OCI-LY1 (cell line): ENCODE data around the gene ULBP2.

Source experiments
- H2AFZ ChIP-seq: fragments of 200-600 bp; sonication (generic), shearing (Covaris generic); 2 replicates; pipeline ENCODE4 v1.6.0; 2014; ENCODE audit warnings: antibody characterized with exemption, mild to moderate bottlenecking, low read length
- H3F3A ChIP-seq: fragments of 200-600 bp; sonication (generic), shearing (Covaris generic); 2 replicates; pipeline ENCODE4 v1.6.0; 2014; ENCODE audit warnings: mild to moderate bottlenecking, antibody characterized with exemption, low read length, moderate library complexity; ENCODE audit not compliant: insufficient read depth
- H3K27ac ChIP-seq: fragments of 200-600 bp; sonication (generic); 2 replicates; pipeline ENCODE4 v1.5.1; 2014; ENCODE audit warnings: low read length, mixed run types, mild to moderate bottlenecking, low read depth; ENCODE audit not compliant: poor library complexity, severe bottlenecking
- H3K27me3 ChIP-seq: fragments of 200-600 bp; sonication (generic); 2 replicates; pipeline ENCODE4 v1.6.0; 2014; ENCODE audit warnings: antibody characterized with exemption, mild to moderate bottlenecking, low read length, moderate library complexity; ENCODE audit not compliant: insufficient read depth
- H3K36me3 ChIP-seq: fragments of 200-600 bp; sonication (generic); 2 replicates; pipeline ENCODE4 v1.6.1; 2014; ENCODE audit warnings: mild to moderate bottlenecking, antibody characterized with exemption, low read length, moderate library complexity, mixed read lengths; ENCODE audit not compliant: insufficient read depth
- H3K4me1 ChIP-seq: fragments of 200-600 bp; sonication (generic); 2 replicates; pipeline ENCODE4 v1.5.1; 2014; ENCODE audit warnings: mild to moderate bottlenecking, low read length, moderate library complexity; ENCODE audit not compliant: insufficient read depth, severe bottlenecking
- H3K4me2 ChIP-seq: fragments of 200-600 bp; sonication (generic), shearing (Covaris generic); 2 replicates; pipeline ENCODE4 v1.6.1; 2014; ENCODE audit warnings: low read length
- H3K4me3 ChIP-seq: fragments of 200-600 bp; sonication (generic); 2 replicates; pipeline ENCODE4 v1.5.1; 2014; ENCODE audit warnings: low read length, low read depth, mild to moderate bottlenecking, mixed read lengths; ENCODE audit not compliant: poor library complexity, severe bottlenecking
- H3K79me2 ChIP-seq: fragments of 200-600 bp; shearing (Covaris generic); 2 replicates; pipeline ENCODE4 v1.6.1; 2016; ENCODE audit warnings: mixed run types, low read length, mixed read lengths; ENCODE audit not compliant: insufficient read depth
- H3K9ac ChIP-seq: fragments of 200-600 bp; sonication (generic), shearing (Covaris generic); 2 replicates; pipeline ENCODE4 v1.6.1; 2014; ENCODE audit warnings: mild to moderate bottlenecking, low read length, mixed read lengths
- H3K9me2 ChIP-seq: fragments of 200-600 bp; sonication (generic), shearing (Covaris generic); 2 replicates; pipeline ENCODE4 v1.6.1; 2014; ENCODE audit warnings: low read depth, mild to moderate bottlenecking, low read length, mixed read lengths
- H3K9me3 ChIP-seq: fragments of 200-600 bp; shearing (Covaris generic); 2 replicates; pipeline ENCODE4 v1.6.1; 2014; ENCODE audit warnings: low read length, mixed read lengths
- H4K20me1 ChIP-seq: fragments of 200-600 bp; sonication (generic), shearing (Covaris generic); 2 replicates; pipeline ENCODE4 v1.6.0; 2016; ENCODE audit warnings: mild to moderate bottlenecking, low read length; ENCODE audit not compliant: insufficient read depth
- EZH2 ChIP-seq: fragments of 200-600 bp; sonication (generic), shearing (Covaris generic); IDR thresholded peaks from 2 replicates; pipeline ENCODE4 v1.8.0; 2017; ENCODE audit warnings: borderline replicate concordance, mixed run types, mild to moderate bottlenecking, antibody characterized with exemption, low read length, moderate library complexity, mixed read lengths
- TF ChIP-seq, protein P1 (sequence below): fragments of 200-600 bp; sonication (generic), shearing (Covaris generic); IDR thresholded peaks from 2 replicates; pipeline ENCODE4 v1.5.1; 2017; ENCODE audit warnings: mild to moderate bottlenecking, antibody characterized with exemption, low read length, moderate library complexity, mixed read lengths

The ULBP2 gene

DNA sequence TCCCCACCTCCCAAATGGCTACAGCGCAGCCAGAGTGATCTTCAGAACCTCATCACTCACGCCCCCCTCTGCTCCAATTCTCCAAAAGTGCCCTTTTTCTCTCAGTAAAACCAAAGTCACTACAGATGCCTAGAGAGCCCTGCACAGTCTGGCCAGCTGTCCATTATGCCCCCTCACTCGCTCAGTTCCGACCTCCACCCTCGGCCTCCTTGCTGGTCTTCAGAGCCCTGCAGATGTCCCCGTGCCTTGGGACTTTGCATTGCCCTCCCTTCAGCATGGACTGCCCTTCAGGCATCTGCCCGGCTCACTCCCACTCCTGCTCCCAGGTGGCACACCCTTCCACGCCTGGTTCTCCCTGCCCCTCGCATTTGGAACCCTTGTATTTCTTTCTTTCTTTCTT is 42.8 kb upstream of the ULBP2 start:
- no peaks in the 10 kb centered on the region for H3K4me1 ChIP-seq
- H2AFZ ChIP-seq = no peak overlapping the region
- no peak overlapping the region for H3K27ac ChIP-seq
- no peak for TF ChIP-seq EZH2
- TF ChIP-seq, protein P1, sequence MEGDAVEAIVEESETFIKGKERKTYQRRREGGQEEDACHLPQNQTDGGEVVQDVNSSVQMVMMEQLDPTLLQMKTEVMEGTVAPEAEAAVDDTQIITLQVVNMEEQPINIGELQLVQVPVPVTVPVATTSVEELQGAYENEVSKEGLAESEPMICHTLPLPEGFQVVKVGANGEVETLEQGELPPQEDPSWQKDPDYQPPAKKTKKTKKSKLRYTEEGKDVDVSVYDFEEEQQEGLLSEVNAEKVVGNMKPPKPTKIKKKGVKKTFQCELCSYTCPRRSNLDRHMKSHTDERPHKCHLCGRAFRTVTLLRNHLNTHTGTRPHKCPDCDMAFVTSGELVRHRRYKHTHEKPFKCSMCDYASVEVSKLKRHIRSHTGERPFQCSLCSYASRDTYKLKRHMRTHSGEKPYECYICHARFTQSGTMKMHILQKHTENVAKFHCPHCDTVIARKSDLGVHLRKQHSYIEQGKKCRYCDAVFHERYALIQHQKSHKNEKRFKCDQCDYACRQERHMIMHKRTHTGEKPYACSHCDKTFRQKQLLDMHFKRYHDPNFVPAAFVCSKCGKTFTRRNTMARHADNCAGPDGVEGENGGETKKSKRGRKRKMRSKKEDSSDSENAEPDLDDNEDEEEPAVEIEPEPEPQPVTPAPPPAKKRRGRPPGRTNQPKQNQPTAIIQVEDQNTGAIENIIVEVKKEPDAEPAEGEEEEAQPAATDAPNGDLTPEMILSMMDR = no peak
- H3K9ac ChIP-seq = no peak overlapping the region
- H3K9me3 ChIP-seq = no peaks in the 10 kb centered on the region
- H3K9me2 ChIP-seq = no peaks in the 10 kb centered on the region
- no peaks in the 10 kb centered on the region for H3K36me3 ChIP-seq
- no peaks in the 10 kb centered on the region for H4K20me1 ChIP-seq
- H3K27me3 ChIP-seq = no peaks in the 10 kb centered on the region; the same call in 1 of the 2 replicates
- H3K79me2 ChIP-seq = no peaks in the 10 kb centered on the region
- no peak overlapping the region for H3K4me2 ChIP-seq
- no peaks in the 10 kb centered on the region for H3F3A ChIP-seq
- H3K4me3 ChIP-seq = no peak overlapping the region

DNA sequence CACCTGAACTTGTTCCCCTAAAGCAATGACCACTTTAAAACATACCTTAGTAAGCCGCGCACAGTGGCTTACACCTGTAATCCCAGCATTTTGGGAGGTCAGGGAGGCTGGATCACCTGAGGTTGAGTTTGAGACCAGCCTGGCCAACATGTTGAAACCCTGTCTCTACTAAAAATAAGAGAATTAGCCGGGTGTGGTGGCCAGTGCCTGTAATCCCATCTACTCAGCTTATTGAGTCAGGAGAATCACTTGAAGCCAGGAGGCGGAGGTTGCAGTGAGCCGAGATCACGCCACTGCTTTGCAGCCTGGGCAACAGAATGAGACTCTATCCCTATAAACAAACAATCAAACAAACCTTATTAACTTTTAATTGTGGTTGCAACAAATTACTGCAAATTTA is 42.3 kb upstream of the ULBP2 start:
- Histone ChIP-seq H3K27me3 (no peaks in the 10 kb centered on the region; the same call in 1 of the 2 replicates), H3K9me2 (no peaks in the 10 kb centered on the region), H2AFZ (no peak overlapping the region), H3K9me3 (no peaks in the 10 kb centered on the region), H3F3A (no peaks in the 10 kb centered on the region), H3K79me2 (no peaks in the 10 kb centered on the region), H3K9ac (no peak overlapping the region), H3K27ac (no peak overlapping the region), H3K36me3 (no peaks in the 10 kb centered on the region), H3K4me2 (no peak overlapping the region), H4K20me1 (no peaks in the 10 kb centered on the region), H3K4me1 (no peaks in the 10 kb centered on the region), H3K4me3 (no peak overlapping the region)
- TF ChIP-seq, protein P1 = no peak
- TF ChIP-seq EZH2 = no peak

- Histone ChIP-seq H3K27ac (no peak overlapping the region), H3K27me3 (no peaks in the 10 kb centered on the region; the same call in 1 of the 2 replicates), H3K4me3 (no peak overlapping the region), H3K4me1 (no peaks in the 10 kb centered on the region), H3K9ac (no peak overlapping the region), H3K36me3 (no peaks in the 10 kb centered on the region), H3F3A (no peaks in the 10 kb centered on the region), H4K20me1 (no peaks in the 10 kb centered on the region), H3K9me3 (no peaks in the 10 kb centered on the region), H3K79me2 (no peaks in the 10 kb centered on the region), H3K9me2 (no peaks in the 10 kb centered on the region), H2AFZ (no peak overlapping the region), H3K4me2 (no peak overlapping the region)
- TF ChIP-seq, protein P1 = no peak
- TF ChIP-seq EZH2 = no peak
Measured at GRCh38 chr6:149899926-149900619, 41.7 kb upstream of the ULBP2 start.
